Heart right ventricle (tissue), 16 donors: Measurements from ENCODE around the gene ITPR3. TPM values are rescaled to one million over a fixed set of nuclear protein-coding genes. Genes with fewer than 3 reads are reported as not detected.

Experiments
- ATAC-seq, 8 donors: fragments of 200-7000 bp; cut with Tn5 transposase; one replicate each; pipeline ENCODE4 v1.9.1; 2020; ENCODE audit warnings: mild to moderate bottlenecking in 8 of 8, moderate library complexity in 8 of 8, moderate number of reproducible peaks in 1 of 8
- DNase-seq, 2 donors: peaks; one replicate each; pipeline ENCODE4 v3.0.0-alpha.2; 2020
- H3K27ac ChIP-seq, 10 donors: fragments of 200-600 bp; sonication (generic) in 2 of 10; one replicate each; pipeline versions ENCODE4 v1.5.0 to v1.8.0; 2020 to 2022; ENCODE audit warnings: mild to moderate bottlenecking in 3 of 10
- H3K27me3 ChIP-seq, 7 donors: fragments of 200-600 bp; one replicate each; pipeline ENCODE4 v1.8.0; 2021 to 2022; ENCODE audit warnings: mild to moderate bottlenecking in 2 of 7
- H3K36me3 ChIP-seq, 9 donors: fragments of 200-600 bp; sonication (generic) in 1 of 9; one replicate each; pipeline versions ENCODE4 v1.5.0 to v1.8.0; 2020 to 2022; ENCODE audit warnings: mild to moderate bottlenecking in 2 of 9
- H3K4me1 ChIP-seq, 9 donors: fragments of 200-600 bp; sonication (generic) in 1 of 9; one replicate each; pipeline versions ENCODE4 v1.5.0 to v1.8.0; 2020 to 2022; ENCODE audit warnings: mild to moderate bottlenecking in 4 of 9
- H3K4me3 ChIP-seq, 10 donors: fragments of 200-600 bp; sonication (generic) in 2 of 10; one replicate each; pipeline versions ENCODE4 v1.5.0 to v1.8.0; 2020 to 2022; ENCODE audit warnings: mild to moderate bottlenecking in 7 of 10, moderate library complexity in 2 of 10
- H3K9me3 ChIP-seq, 11 donors: fragments of 200-600 bp in 10 of 11; sonication (generic) in 2 of 11; one replicate each; pipeline versions ENCODE4 v1.5.0 to v1.8.0; 2013 to 2022; ENCODE audit warnings: mild to moderate bottlenecking in 2 of 11, control low read depth in 1 of 11, moderate library complexity in 1 of 11
- WGBS, 2 donors: extraction: QIAGEN DNeasy Blood & Tissue Kit; methylation state at CpG; one replicate each; pipeline ENCODE4 v1.1.7; 2013; ENCODE audit warnings: inconsistent platforms in 1 of 2; 5-methylcytosine and 5-hydroxymethylcytosine counted together
- intact Hi-C, 10 donors: fragments of 100-400 bp; cut with DNase I; formaldehyde crosslinking; loops; one replicate each; pipeline versions ENCODE4 v1.11.1 to v1.14.2; 2022
- long read RNA-seq, 3 donors: library from polyadenylated mRNA; unstranded; transcript quantifications; one replicate each; pipeline ENCODE4 v2.0.0, GENCODE V29; 2020 to 2021
- polyA plus RNA-seq, 2 donors: library from polyadenylated mRNA; stranded (reverse); fragments of 200-250 nt; gene quantifications; one replicate each; pipeline ENCODE4 v1.2.3, GENCODE V29; 2013
- total RNA-seq, 10 donors: library from RNA; stranded (reverse); fragmentation: NEBNext Ultra II Directional in 3 of 10; extraction: Animal tissue kit (Norgen Biotek cat#: 25700) in 3 of 10; gene quantifications; one replicate each; pipeline versions ENCODE4 v1.2.1 to v1.2.4, GENCODE V29; 2021 to 2023
- TF ChIP-seq, protein P1 (sequence below), 9 donors: fragments of 200-600 bp; sonication (generic) in 2 of 9; IDR thresholded peaks; one replicate each; pipeline versions ENCODE4 v1.5.0 to v1.8.0; 2021 to 2022; ENCODE audit warnings: antibody characterized with exemption in 9 of 9, mild to moderate bottlenecking in 5 of 9, moderate library complexity in 1 of 9
- donor health status: Arrhythmogenic right ventricular cardiomyopathy.
- donor health status: ischemic (EF 13 %, LVEDD 7.1; RV severe dilation, severe dysfunction).
- donor health status: healthy with polysubstance abuse.
- donor health status: DM: no; HTN: yes; CAD: no.
- donor health status: DM: no; HTN: no; CAD: no.
- donor health status: ischemic (EF 25% LVEDD 6.9; RV normal size, moderate dysfunction).
- donor health status: ischemic (EF 25% LVEDD 5.7; RV mildly dilated, moderate dysfunction).
- donor health status: healthy.
- donor health status: DM: yes; HTN: yes; CAD: no.
- donor health status: Ischemic cardiomyopathy.
- donor health status: ischemic (EF 35%, LVEDD 5.7; RV mildly dilated, moderate dysfunction).
- donor health status: nonischemic (EF 11% LVEDD 7.7; RV severe dilation, severe dysfunction).
- donor health status: DM: yes; HTN: yes; CAD: no.
- donor health status: PGD.
- donor health status: ischemic (EF 29% LVEDD 5.4; RV normal size, mild dysfunction).
- donor health status: nonischemic (EF 23%, LVEDD 6.1; RV moderate dilation, normal function).

Gene ITPR3
- total RNA-seq (10 to 100 TPM in 1 of 10 donors, 1 to 10 TPM in 9; 3.2 to 16.7 (median 5.5) TPM), polyA plus RNA-seq (10 to 100 TPM in 1 of 2 donors, 1 to 10 TPM in 1; 7.8 to 12.6 TPM)
- long read RNA-seq, donor 1, partial matches to known transcripts = 11 of 14 reads
- long read RNA-seq, donor 1, other reads (novel, unspliced or antisense) = 3 of 14 reads
- long read RNA-seq, donor 2, full-length matches to known transcripts = 1 of 12 reads
- long read RNA-seq, donor 2, partial matches to known transcripts = 8 of 12 reads
- long read RNA-seq, donor 2, other reads (novel, unspliced or antisense) = 3 of 12 reads
- long read RNA-seq, donor 3, partial matches to known transcripts = 31 of 37 reads
- long read RNA-seq, donor 3, other reads (novel, unspliced or antisense) = 6 of 37 reads

DNA sequence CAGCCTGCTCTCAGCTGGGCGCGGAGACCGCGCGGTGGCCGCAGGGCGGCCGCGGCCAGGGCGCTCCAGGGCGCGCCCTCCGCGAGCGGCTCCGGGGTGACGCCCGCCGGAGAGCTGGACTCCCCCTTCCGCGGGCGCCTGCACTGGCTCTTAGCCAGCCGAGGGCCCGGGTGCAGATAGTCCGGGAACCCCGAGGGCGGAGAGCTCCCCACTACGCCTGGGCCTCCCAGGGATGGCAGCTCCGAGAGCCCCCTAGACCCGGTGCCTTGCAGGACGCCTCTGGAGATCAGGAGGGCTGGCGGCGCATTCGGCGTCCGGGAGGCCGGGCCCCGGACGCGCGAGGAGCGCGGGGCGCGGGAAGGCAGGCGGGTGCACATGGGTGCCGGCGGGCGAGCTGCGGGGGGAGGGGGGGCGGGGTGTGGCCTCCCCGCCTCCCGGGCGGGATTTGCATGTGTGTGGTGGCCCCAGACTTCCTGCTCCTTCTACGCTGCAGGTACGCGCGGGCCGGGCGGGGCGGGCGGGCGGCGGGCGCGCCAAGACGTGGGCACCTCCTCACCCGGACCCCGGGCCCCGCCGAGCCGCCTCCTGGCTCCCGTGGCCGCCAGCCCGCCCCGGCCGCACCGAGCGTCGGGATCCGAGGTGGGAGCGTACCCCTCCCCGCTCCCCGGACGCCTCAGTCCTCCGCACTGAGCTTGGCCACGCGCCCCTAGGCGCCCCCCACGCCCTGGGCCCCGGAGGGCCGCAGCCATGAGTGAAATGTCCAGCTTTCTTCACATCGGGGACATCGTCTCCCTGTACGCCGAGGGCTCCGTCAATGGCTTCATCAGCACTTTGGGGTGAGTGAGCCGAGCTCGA, at the start of gene ITPR3:
ITPR3 (plus strand) TSS at position 467 of the 855 bp plus-strand sequence; CDS start at position 748, 281 bp downstream.
- Histone ChIP-seq H3K36me3 (peaks cover 0 to 8% (median 0%) of the 10 kb centered on the region in 9 donors), H3K4me3 (peak within 1 kb of the TSS; percentile 59 to 77 (median 71)), H3K4me1 (peaks cover 0 to 45% (median 24%) of the 10 kb centered on the region in 9 donors), H3K27me3 (peaks cover 0 to 11% (median 8%) of the 10 kb centered on the region in 7 donors), H3K9me3 (no peaks in the 10 kb centered on the region), H3K27ac (peak within 1 kb of the TSS; percentile 67 to 97 (median 92))
- peak; percentile 26 to 64 for DNase-seq
- TF ChIP-seq, protein P1, sequence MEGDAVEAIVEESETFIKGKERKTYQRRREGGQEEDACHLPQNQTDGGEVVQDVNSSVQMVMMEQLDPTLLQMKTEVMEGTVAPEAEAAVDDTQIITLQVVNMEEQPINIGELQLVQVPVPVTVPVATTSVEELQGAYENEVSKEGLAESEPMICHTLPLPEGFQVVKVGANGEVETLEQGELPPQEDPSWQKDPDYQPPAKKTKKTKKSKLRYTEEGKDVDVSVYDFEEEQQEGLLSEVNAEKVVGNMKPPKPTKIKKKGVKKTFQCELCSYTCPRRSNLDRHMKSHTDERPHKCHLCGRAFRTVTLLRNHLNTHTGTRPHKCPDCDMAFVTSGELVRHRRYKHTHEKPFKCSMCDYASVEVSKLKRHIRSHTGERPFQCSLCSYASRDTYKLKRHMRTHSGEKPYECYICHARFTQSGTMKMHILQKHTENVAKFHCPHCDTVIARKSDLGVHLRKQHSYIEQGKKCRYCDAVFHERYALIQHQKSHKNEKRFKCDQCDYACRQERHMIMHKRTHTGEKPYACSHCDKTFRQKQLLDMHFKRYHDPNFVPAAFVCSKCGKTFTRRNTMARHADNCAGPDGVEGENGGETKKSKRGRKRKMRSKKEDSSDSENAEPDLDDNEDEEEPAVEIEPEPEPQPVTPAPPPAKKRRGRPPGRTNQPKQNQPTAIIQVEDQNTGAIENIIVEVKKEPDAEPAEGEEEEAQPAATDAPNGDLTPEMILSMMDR (IDR thresholded peaks at IDR 0.05) = no peak
- ATAC-seq = peak; percentile 41 to 74 (median 60)
- intact Hi-C loops = loop anchor here in 2 of 10 donors (5.0 kb wide), 1 partner anchor 34 kb away; no protein-coding TSS in a partner anchor
- 0 to 1% methylated on average over 77 to 98 of the region's 99 CpGs for WGBS, 2 donors

DNA sequence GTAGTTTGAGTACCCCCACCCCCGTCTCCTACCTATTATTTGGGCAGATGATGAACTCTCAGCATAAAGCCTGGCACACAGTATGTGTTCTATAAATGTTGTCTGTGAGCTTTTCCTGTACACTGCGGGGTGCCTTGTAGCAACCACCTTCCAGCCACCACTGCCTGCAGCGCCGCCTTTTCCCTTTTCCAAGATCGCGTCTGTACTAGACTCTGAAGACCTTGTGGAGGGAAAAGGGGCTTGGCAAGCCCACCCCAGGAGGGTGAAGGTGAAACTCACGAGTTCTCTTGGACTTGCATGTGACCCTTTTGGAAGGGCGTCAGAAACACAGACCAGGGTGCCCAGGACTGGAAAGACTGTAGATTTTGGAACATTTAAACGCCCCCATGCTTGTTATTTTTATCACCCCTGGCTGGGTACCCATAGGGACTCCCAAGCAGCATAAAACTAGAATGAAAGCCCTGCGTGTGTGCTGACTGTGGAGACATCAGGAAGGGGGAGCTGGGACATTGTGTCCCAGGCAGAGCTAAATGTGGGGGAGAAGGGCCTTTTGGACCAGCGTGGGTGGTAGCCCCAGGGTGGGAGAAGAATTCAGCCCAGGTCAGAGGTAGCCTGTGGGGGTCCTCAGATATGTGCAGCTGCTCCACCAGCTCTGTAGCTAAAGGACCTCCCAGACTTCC, 49.3 kb upstream of the ITPR3 start:
- intact Hi-C loops = loop anchor here in 5 of 10 donors (1.0 to 10.0 kb wide), 4 partner anchors 117 to 180 kb away; partner anchors contain the start of genes ZBTB9 (in 4 of the 5), KIFC1 (in 2 of the 5) and SYNGAP1 (in 1 of the 5)

DNA sequence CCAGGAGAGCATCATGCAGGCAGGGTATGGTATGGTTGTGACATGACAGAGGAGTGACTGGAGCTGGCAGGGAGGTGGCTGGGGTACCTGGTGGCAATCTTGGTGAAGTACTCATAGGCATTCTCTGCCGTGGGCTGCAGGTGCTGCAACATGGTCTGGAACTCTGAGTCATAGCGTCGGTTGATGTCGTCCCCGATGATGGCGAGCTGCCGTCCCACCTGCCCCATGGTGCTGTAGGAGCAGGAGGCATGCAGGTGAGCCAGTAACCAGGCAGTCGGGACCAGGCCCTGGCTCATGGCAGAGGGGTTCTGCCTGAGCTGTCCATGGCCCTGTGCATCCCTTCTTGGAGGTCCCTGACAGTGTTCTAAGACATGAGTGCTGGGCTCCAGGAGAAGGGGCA, 45.9 kb upstream of the ITPR3 start:
- no peak overlapping the region for H3K27ac ChIP-seq
- no peaks in the 10 kb centered on the region for H3K9me3 ChIP-seq
- 87 to 95% methylated on average over 8 of the region's 8 CpGs for WGBS, 2 donors
- no peak overlapping the region for H3K4me3 ChIP-seq
- intact Hi-C loops = loop anchor here in 6 of 10 donors (5.0 to 10.0 kb wide), 4 partner anchors 120 to 180 kb away; partner anchors contain the start of genes ZBTB9 (in 4 of the 6), KIFC1 (in 1 of the 6) and SYNGAP1 (in 1 of the 6)
- peaks cover 20 to 47% (median 37%) of the 10 kb centered on the region in 9 donors for H3K4me1 ChIP-seq
- ATAC-seq (no peak), DNase-seq (no peak)
- TF ChIP-seq, protein P1 (IDR thresholded peaks at IDR 0.05) = no peak
- H3K36me3 ChIP-seq = peaks cover 0 to 47% (median 21%) of the 10 kb centered on the region in 9 donors
- H3K27me3 ChIP-seq = no peaks in the 10 kb centered on the region

More for the DNA sequence above, 49.3 kb upstream of the ITPR3 start:
- WGBS, 2 donors = 44 to 51% methylated on average over 11 of the region's 11 CpGs
- Histone ChIP-seq H3K9me3 (no peaks in the 10 kb centered on the region), H3K27me3 (no peaks in the 10 kb centered on the region), H3K4me3 (peak overlapping the region; percentile 40 to 72 (median 59)), H3K27ac (peak overlapping the region; percentile 46 to 94 (median 88)), H3K36me3 (peaks cover 0 to 36% (median 21%) of the 10 kb centered on the region in 9 donors), H3K4me1 (peaks cover 5 to 20% (median 10%) of the 10 kb centered on the region in 9 donors)
- TF ChIP-seq, protein P1 (IDR thresholded peaks at IDR 0.05) = no peak
- ATAC-seq = peak in 6 of 8 donors; percentile 14 to 40 (median 26)
- no peak for DNase-seq
